SKM-1 treated with dmso at 0.1 percent for 144 hours (cell line): Measurements from ENCODE around the gene MRTFA.
"Not testable (repeated sequence)": the region's sequence is repeated elsewhere in the genome, so short reads cannot be mapped to it uniquely, and the experiment has no call there.

ENCODE experiments used
- DNase-seq: peaks from one replicate; lab custom pipeline; 2025; ENCODE audit not compliant: unreplicated experiment; lab: John Stamatoyannopoulos, UW

MRTFA gene

GRCh38 chr22:40500465-40500786 is 136.1 kb downstream of the MRTFA start:
- DNase-seq: not testable (repeated sequence)

- peak; percentile 69 for DNase-seq
Measured at GRCh38 chr22:40499209-40499623, 137.3 kb downstream of the MRTFA start.

- DNase-seq: no peak
Measured at GRCh38 chr22:40498420-40499208, 137.9 kb downstream of the MRTFA start.

GRCh38 chr22:40493441-40493840 is 143.1 kb downstream of the MRTFA start:
- no peak for DNase-seq

- DNase-seq: peak; percentile 98
Measured at GRCh38 chr22:40491990-40492631, 144.4 kb downstream of the MRTFA start.

GRCh38 chr22:40487663-40488249 is 148.8 kb downstream of the MRTFA start:
- DNase-seq: peak; percentile 29

GRCh38 chr22:40486962-40487602 is 149.4 kb downstream of the MRTFA start:
- DNase-seq: no peak

GRCh38 chr22:40485813-40486667 is 150.5 kb downstream of the MRTFA start:
- no peak for DNase-seq

- DNase-seq: no peak
Measured at GRCh38 chr22:40484906-40485669, 151.4 kb downstream of the MRTFA start.

GRCh38 chr22:40482886-40483285 is 153.6 kb downstream of the MRTFA start:
- no peak for DNase-seq

- no peak for DNase-seq
Measured at GRCh38 chr22:40482391-40482790, 154.1 kb downstream of the MRTFA start.

GRCh38 chr22:40480996-40481395 is 155.5 kb downstream of the MRTFA start:
- no peak for DNase-seq

GRCh38 chr22:40479887-40480538 is 156.5 kb downstream of the MRTFA start:
- DNase-seq: peak; percentile 42

- no peak for DNase-seq
Measured at GRCh38 chr22:40479126-40479800, 157.3 kb downstream of the MRTFA start.

GRCh38 chr22:40478338-40479125 is 158.0 kb downstream of the MRTFA start:
- no peak for DNase-seq

GRCh38 chr22:40477683-40478337 is 158.7 kb downstream of the MRTFA start:
- DNase-seq: peak; percentile 28

- DNase-seq: peak; percentile 64
Measured at GRCh38 chr22:40476341-40476740, 160.2 kb downstream of the MRTFA start.

GRCh38 chr22:40473703-40474102 is 162.8 kb downstream of the MRTFA start:
- DNase-seq: no peak
